CD4-positive, alpha-beta T cell (primary cell): ENCODE results near the gene FANCD2. TPM values are rescaled to one million over a fixed set of nuclear protein-coding genes. Genes with fewer than 3 reads are reported as not detected.
"Not testable (repeated sequence)": the region's sequence is repeated elsewhere in the genome, so short reads cannot be mapped to it uniquely, and the experiment has no call there.

ENCODE experiments used
- ATAC-seq: fragments of 200-7000 bp; cut with Tn5 transposase; one replicate; pipeline ENCODE4 v1.10.0; 2022; ENCODE audit warnings: mild to moderate bottlenecking; ENCODE audit not compliant: poor library complexity
- CTCF ChIA-PET: fragments of 350-600 bp; sonication (Branson Sonifier 250); formaldehyde crosslinking; loops from one replicate; lab custom pipeline; 2021; ENCODE audit warnings: antibody characterized with exemption, inconsistent platforms; lab: Charles Lee
- POLR2A ChIA-PET: fragments of 350-600 bp; sonication (Branson Sonifier 250); formaldehyde crosslinking; loops from one replicate; lab custom pipeline; 2021; ENCODE audit warnings: antibody characterized with exemption, inconsistent platforms; lab: Charles Lee
- DNase-seq, 14 experiments: peaks; one replicate each; pipeline ENCODE4 v3.0.0-alpha.2; 2013 to 2020; ENCODE audit warnings: mixed read lengths in 2 of 14
- H3K27ac ChIP-seq, 2 donors: one replicate each; pipeline versions ENCODE4 v1.5.1 to v1.7.0; 2013; ENCODE audit warnings: low read length in 2 of 2, low read depth in 1 of 2, mild to moderate bottlenecking in 1 of 2
- H3K27me3 ChIP-seq, 2 experiments: 1 replicate in 1 of 2; 2 replicates in 1 of 2; pipeline versions ENCODE4 v1.6.1 to v1.7.0; 2013; ENCODE audit warnings: low read length in 2 of 2, control low read depth in 1 of 2, mild to moderate bottlenecking in 1 of 2, moderate library complexity in 1 of 2; ENCODE audit not compliant: insufficient read depth in 2 of 2, control insufficient read depth in 1 of 2
- H3K36me3 ChIP-seq: one replicate; pipeline ENCODE4 v1.6.1; 2013; ENCODE audit warnings: low read length, control low read depth; ENCODE audit not compliant: insufficient read depth
- H3K4me1 ChIP-seq: one replicate; pipeline ENCODE4 v1.6.1; 2013; ENCODE audit warnings: low read length, control low read depth; ENCODE audit not compliant: insufficient read depth
- H3K4me3 ChIP-seq: one replicate; pipeline ENCODE4 v1.5.1; 2013; ENCODE audit warnings: mild to moderate bottlenecking, low read length, moderate library complexity
- H3K9me3 ChIP-seq, 2 experiments: 1 replicate in 1 of 2; 2 replicates in 1 of 2; pipeline versions ENCODE4 v1.6.1 to v1.7.0; 2013; ENCODE audit warnings: low read length in 2 of 2, mild to moderate bottlenecking in 2 of 2, control low read depth in 1 of 2, moderate library complexity in 1 of 2; ENCODE audit not compliant: control insufficient read depth in 1 of 2, insufficient read depth in 1 of 2
- H3K27ac Mint-ChIP-seq: one replicate; pipeline ENCODE4 v1.8.0; 2020; ENCODE audit warnings: mixed read lengths
- H3K27me3 Mint-ChIP-seq: one replicate; pipeline ENCODE4 v1.8.0; 2021; ENCODE audit warnings: mixed read lengths
- H3K36me3 Mint-ChIP-seq: one replicate; pipeline ENCODE4 v1.8.0; 2021; ENCODE audit warnings: low read depth, mixed read lengths
- H3K4me1 Mint-ChIP-seq: one replicate; pipeline ENCODE4 v1.8.0; 2021; ENCODE audit warnings: low read depth, mixed read lengths
- H3K4me3 Mint-ChIP-seq: one replicate; pipeline ENCODE4 v1.8.0; 2020; ENCODE audit warnings: mild to moderate bottlenecking, mixed read lengths
- H3K9me3 Mint-ChIP-seq: one replicate; pipeline ENCODE4 v1.8.0; 2020; ENCODE audit warnings: mixed read lengths
- intact Hi-C, 2 experiments: fragments of 100-400 bp; cut with DNase I in 1 of 2; cut with micrococcal nuclease in 1 of 2; formaldehyde crosslinking; loops; one replicate each; pipeline versions ENCODE4 v1.15.1 to v1.9.0; 2023 to 2025; cut with DNase I, micrococcal nuclease
- total RNA-seq, 174 experiments: library from RNA in 2 of 174; stranded (reverse) in 2 of 174; gene quantifications; one replicate each; pipeline ENCODE4 v1.2.3 and lab custom pipeline; 2021 to 2026
- TF ChIP-seq, protein P1 (sequence below): fragments of 200-600 bp; IDR thresholded peaks from one replicate; pipeline ENCODE4 v1.8.0; 2022; ENCODE audit warnings: antibody characterized with exemption, mild to moderate bottlenecking

FANCD2 gene
- total RNA-seq, 2 experiments from 2014 or later: 13.8 to 16.8 TPM

- H3K27ac Mint-ChIP-seq: no peak overlapping the region
- ChIA-PET POLR2A (no interaction called here), CTCF (no interaction called here)
- Histone ChIP-seq H3K4me3 (no peak overlapping the region), H3K36me3 (no peaks in the 10 kb centered on the region), H3K4me1 (no peaks in the 10 kb centered on the region), H3K27me3 (no peaks in the 10 kb centered on the region), H3K27ac (no peak overlapping the region), H3K9me3 (no peaks in the 10 kb centered on the region)
- ATAC-seq (no peak), DNase-seq (no peak)
- intact Hi-C loops: no loop called here
- H3K9me3 Mint-ChIP-seq: no peaks in the 10 kb centered on the region
- TF ChIP-seq, protein P1, sequence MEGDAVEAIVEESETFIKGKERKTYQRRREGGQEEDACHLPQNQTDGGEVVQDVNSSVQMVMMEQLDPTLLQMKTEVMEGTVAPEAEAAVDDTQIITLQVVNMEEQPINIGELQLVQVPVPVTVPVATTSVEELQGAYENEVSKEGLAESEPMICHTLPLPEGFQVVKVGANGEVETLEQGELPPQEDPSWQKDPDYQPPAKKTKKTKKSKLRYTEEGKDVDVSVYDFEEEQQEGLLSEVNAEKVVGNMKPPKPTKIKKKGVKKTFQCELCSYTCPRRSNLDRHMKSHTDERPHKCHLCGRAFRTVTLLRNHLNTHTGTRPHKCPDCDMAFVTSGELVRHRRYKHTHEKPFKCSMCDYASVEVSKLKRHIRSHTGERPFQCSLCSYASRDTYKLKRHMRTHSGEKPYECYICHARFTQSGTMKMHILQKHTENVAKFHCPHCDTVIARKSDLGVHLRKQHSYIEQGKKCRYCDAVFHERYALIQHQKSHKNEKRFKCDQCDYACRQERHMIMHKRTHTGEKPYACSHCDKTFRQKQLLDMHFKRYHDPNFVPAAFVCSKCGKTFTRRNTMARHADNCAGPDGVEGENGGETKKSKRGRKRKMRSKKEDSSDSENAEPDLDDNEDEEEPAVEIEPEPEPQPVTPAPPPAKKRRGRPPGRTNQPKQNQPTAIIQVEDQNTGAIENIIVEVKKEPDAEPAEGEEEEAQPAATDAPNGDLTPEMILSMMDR: no peak
- no peak overlapping the region for H3K4me3 Mint-ChIP-seq
- H3K36me3 Mint-ChIP-seq: peaks cover 28% of the 10 kb centered on the region
- no peaks in the 10 kb centered on the region for H3K27me3 Mint-ChIP-seq
- H3K4me1 Mint-ChIP-seq: no peaks in the 10 kb centered on the region
Observed at GRCh38 chr3:10055097-10055496, 28.9 kb downstream of the FANCD2 start.

GRCh38 chr3:10070077-10070476 lies 43.8 kb downstream of the FANCD2 start:
- H3K9me3 Mint-ChIP-seq, H3K27ac Mint-ChIP-seq, H3K27me3 ChIP-seq, H3K4me1 ChIP-seq, H3K4me3 ChIP-seq, H3K27me3 Mint-ChIP-seq, H3K4me3 Mint-ChIP-seq, H3K27ac ChIP-seq, H3K4me1 Mint-ChIP-seq, H3K36me3 ChIP-seq, DNase-seq, POLR2A ChIA-PET, intact Hi-C loops, H3K9me3 ChIP-seq, ATAC-seq, CTCF ChIA-PET: not testable (repeated sequence)
- peaks cover 37% of the 10 kb centered on the region for H3K36me3 Mint-ChIP-seq

DNA sequence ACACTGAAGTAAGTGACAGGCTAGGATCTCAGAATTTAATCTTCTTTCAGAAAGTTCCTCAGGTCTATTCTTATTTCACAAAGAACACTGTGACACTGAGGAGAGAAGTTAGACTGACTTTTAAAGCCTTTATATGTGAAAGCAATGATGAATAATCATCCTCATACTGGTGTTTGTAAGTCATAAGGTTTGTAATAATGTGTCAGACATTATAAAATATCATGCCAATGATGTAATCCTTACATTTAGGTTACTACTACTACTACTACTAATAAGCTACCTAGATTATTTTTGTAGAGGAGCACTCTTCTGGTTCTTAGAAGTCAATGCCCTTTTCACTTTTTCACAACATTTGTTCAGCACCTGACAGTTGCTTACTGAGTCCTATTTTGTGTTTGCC lies 48.4 kb downstream of the FANCD2 start:
- Mint-ChIP-seq H3K4me3 (no peak overlapping the region), H3K27me3 (no peaks in the 10 kb centered on the region), H3K9me3 (no peaks in the 10 kb centered on the region), H3K4me1 (no peaks in the 10 kb centered on the region), H3K36me3 (peaks cover 15% of the 10 kb centered on the region), H3K27ac (no peak overlapping the region)
- Histone ChIP-seq H3K27me3 (no peaks in the 10 kb centered on the region), H3K4me3 (no peak overlapping the region), H3K36me3 (no peaks in the 10 kb centered on the region), H3K9me3 (no peaks in the 10 kb centered on the region), H3K27ac (no peak overlapping the region), H3K4me1 (no peaks in the 10 kb centered on the region)
- ChIA-PET CTCF (no interaction called here), POLR2A (no interaction called here)
- ATAC-seq (no peak), DNase-seq (no peak)
- intact Hi-C loops: no loop called here
- TF ChIP-seq, protein P1: no peak

- intact Hi-C loops: no loop called here
- Mint-ChIP-seq H3K4me1 (no peaks in the 10 kb centered on the region), H3K9me3 (no peaks in the 10 kb centered on the region), H3K27me3 (no peaks in the 10 kb centered on the region), H3K27ac (no peak overlapping the region), H3K36me3 (peaks cover 31% of the 10 kb centered on the region), H3K4me3 (no peak overlapping the region)
- ATAC-seq: no peak
- no peaks in the 10 kb centered on the region for H3K9me3 ChIP-seq
- no peak for DNase-seq
- H3K27ac ChIP-seq: no peak overlapping the region
- no peaks in the 10 kb centered on the region for H3K27me3 ChIP-seq
- H3K4me1 ChIP-seq: no peaks in the 10 kb centered on the region
- H3K4me3 ChIP-seq: no peak overlapping the region
- CTCF ChIA-PET: interaction anchor here (0.7 kb wide), 1 partner anchor 13 kb away, joined by 3 read pairs; no protein-coding TSS in a partner anchor
- TF ChIP-seq, protein P1: no peak
- POLR2A ChIA-PET: no interaction called here
- H3K36me3 ChIP-seq: peaks cover 4% of the 10 kb centered on the region
Observed at GRCh38 chr3:10081871-10082270, 55.6 kb downstream of the FANCD2 start.
